ACC112 (cell line): ENCODE results near the gene LRRC8A.
"Not testable (repeated sequence)": the region's sequence is repeated elsewhere in the genome, so short reads cannot be mapped to it uniquely, and the experiment has no call there.

Experiments
- H2AFZ ChIP-seq: fragments of 200-600 bp; sonication (generic); one replicate; pipeline ENCODE4 v1.6.0; 2017; ENCODE audit warnings: antibody characterized with exemption, low read length; ENCODE audit not compliant: unreplicated experiment
- H3K27ac ChIP-seq: fragments of 200-600 bp; sonication (generic); 2 replicates; pipeline ENCODE4 v1.5.1; 2014; ENCODE audit warnings: low read depth, mild to moderate bottlenecking, antibody characterized with exemption, low read length, moderate library complexity
- H3K27me3 ChIP-seq: fragments of 200-600 bp; sonication (generic); 2 replicates; pipeline ENCODE4 v1.6.1; 2014; ENCODE audit warnings: mild to moderate bottlenecking, antibody characterized with exemption, low read length, moderate library complexity, mixed read lengths; ENCODE audit not compliant: insufficient read depth
- H3K36me3 ChIP-seq: fragments of 200-600 bp; sonication (generic); 2 replicates; pipeline ENCODE4 v1.6.1; 2016; ENCODE audit warnings: mild to moderate bottlenecking, antibody characterized with exemption, low read length, moderate library complexity, mixed read lengths; ENCODE audit not compliant: insufficient read depth
- H3K4me1 ChIP-seq: fragments of 200-600 bp; sonication (generic); one replicate; pipeline ENCODE4 v1.6.1; 2016; ENCODE audit warnings: low read length, mixed read lengths; ENCODE audit not compliant: insufficient read depth, unreplicated experiment, control insufficient read depth
- H3K4me3 ChIP-seq: fragments of 200-600 bp; sonication (generic); 2 replicates; pipeline ENCODE4 v1.5.1; 2014; ENCODE audit warnings: mild to moderate bottlenecking, low read depth, low read length
- H3K79me2 ChIP-seq: fragments of 200-600 bp; sonication (generic); one replicate; pipeline ENCODE4 v1.6.0; 2016; ENCODE audit warnings: low read length; ENCODE audit not compliant: control insufficient read depth, unreplicated experiment, insufficient read depth

Gene LRRC8A

DNA sequence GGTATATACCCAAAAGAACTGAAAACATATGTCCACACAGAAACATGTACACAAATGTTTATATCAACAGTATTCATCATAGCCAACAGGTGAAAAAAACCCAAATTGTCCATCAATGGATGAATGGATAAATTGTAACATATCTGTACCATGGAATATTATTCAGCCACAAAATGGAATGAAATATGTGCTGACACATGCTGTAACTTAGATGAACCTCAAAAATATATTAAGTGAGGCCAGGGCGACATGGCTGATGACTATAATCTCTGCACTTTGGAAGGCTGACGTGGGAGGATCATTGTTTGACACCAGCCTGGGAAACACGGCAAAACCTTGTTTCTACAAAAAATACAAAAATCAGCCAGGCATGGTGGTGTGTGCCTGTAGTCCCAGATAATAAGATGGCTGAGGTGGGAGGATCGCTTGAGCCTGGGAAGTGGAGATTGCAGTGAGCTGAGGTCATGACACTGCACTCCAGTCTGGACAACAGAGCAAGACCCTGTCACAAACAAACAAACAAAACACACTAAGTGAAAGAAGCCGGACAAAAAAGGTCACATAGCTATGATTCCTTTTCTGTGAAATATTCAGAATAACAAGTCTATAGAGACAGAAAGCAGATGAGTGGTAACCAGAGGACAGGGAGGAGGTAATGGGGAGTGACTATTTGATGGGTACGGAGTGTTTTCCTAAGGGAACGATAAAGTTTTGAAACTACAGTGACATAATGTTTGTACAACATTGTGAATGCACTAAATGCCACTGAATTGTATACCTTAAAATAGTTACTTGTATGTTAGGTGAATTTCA is 11.6 kb upstream of the LRRC8A start:
- H3K36me3 ChIP-seq: no peaks in the 10 kb centered on the region
- H3K27ac ChIP-seq: no peak overlapping the region
- no peak overlapping the region for H3K4me3 ChIP-seq
- no peaks in the 10 kb centered on the region for H3K79me2 ChIP-seq
- H3K4me1 ChIP-seq: peaks cover 7% of the 10 kb centered on the region
- no peak overlapping the region for H2AFZ ChIP-seq
- no peaks in the 10 kb centered on the region for H3K27me3 ChIP-seq

DNA sequence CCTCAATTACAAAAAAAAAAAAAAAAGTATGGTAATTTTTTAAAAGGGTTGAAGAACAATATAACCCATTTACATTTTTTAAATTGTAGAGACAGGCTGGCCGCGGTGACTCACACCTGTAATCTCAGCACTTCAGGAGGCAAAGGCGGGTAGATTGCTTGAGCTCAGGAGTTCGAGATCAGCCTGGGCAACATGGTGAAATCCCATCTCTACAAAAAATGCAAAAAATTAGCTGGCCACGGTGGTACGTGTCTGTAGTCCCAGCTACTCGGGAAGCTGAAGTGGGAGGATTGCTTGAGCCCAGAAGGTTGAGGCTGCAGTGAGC is 11.0 kb upstream of the LRRC8A start:
- H2AFZ ChIP-seq, H3K27ac ChIP-seq: not testable (repeated sequence)

DNA sequence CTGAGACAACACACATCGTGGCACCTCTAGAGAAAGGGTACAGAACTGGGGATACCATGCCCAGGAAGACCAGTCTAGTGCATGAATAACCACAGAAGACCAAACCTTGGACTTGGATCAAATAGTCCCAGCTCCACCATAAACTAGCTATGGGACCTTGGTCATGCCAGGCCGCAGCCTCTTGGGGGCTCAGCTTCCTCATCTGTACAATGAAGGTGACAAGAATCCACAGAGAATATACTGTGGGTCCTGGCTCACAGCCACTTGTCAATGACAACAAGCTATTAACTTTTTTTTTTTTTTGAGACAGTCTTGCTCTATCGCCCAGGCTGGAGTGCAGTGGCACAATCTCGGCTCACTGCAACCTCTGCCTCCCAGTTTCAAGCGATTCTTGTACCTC is 4.1 kb upstream of the LRRC8A start:
- H3K4me1 ChIP-seq: peaks cover 16% of the 10 kb centered on the region
- H3K27ac ChIP-seq: no peak overlapping the region
- H3K79me2 ChIP-seq: peaks cover 22% of the 10 kb centered on the region
- no peak overlapping the region for H2AFZ ChIP-seq
- no peak overlapping the region for H3K4me3 ChIP-seq
- H3K27me3 ChIP-seq: no peaks in the 10 kb centered on the region
- H3K36me3 ChIP-seq: no peaks in the 10 kb centered on the region

More for the DNA sequence above, 11.0 kb upstream of the LRRC8A start:
- not testable (repeated sequence) for H3K79me2 ChIP-seq, H3K36me3 ChIP-seq, H3K27me3 ChIP-seq, H3K4me3 ChIP-seq
- peaks cover 13% of the 10 kb centered on the region for H3K4me1 ChIP-seq

DNA sequence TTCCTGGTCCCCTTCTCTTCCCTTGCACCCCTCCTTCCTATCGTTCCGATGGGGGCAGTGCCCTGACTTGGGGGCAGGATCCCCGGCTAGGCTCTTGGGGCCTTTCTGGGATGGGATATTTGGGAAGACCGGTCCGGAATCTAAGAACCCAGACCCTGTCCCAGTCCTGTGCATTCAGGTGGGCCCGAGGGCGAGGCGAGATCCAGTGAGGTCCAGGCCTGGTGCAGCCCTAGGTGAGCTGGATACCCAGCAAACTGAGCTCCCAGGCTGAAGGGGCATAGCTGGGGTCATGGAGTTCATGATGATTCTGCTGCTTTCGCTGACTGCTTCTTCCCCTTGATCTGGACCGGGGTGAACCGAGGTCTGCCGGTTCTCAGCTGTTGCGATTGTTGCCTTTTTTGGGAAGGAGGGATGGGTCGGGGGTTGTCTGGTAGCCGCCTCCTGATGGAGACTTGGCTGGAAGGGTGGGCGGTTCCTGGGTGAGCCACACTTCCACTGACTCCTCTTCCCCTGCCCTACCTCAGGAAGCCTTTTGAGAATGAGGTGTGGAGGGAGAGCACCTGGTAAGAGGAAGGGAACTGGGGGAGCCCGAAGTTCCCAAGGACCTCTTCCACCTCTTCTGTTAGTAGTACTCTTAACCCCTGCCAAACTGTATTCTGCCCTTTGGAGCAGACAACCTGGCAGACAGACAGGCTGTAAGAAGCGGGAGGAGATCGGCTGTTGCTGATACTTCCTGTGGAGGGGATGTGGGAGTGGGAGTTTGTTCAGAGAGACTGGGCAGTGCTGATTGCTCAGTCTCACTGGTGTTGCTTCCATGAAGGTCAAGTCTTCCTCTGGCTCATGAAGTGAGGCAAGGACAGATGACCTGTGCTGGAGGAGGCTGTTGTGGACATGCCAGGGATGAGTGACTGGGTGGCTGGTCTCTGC is 1.0 kb downstream of the LRRC8A start:
- no peaks in the 10 kb centered on the region for H3K36me3 ChIP-seq
- H2AFZ ChIP-seq: peak overlapping the region; percentile 20
- peaks cover 58% of the 10 kb centered on the region for H3K79me2 ChIP-seq
- H3K4me1 ChIP-seq: peaks cover 18% of the 10 kb centered on the region
- peak overlapping the region; percentile 69 for H3K27ac ChIP-seq
- peak overlapping the region; percentile 97 for H3K4me3 ChIP-seq
- no peaks in the 10 kb centered on the region for H3K27me3 ChIP-seq

DNA sequence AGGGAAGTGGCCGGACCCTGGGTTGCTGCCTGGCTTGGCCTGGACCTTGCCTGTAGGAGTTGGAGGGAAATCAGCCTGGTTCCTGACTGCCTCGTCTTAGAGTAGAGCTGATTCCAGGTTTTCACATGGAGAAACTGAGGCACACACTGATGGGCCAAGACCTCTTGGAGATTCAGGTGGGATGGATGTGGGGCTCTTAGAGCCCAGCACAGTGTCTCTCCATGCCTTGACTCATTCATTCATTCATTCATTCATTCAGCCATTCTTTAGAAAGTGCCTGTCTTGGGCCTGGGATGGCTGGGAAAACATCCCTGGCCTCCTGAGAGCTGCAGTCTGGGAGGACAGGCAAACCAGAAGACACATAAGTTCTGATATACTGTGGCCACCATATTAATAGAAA is 2.2 kb downstream of the LRRC8A start:
- peaks cover 5% of the 10 kb centered on the region for H3K36me3 ChIP-seq
- peak overlapping the region; percentile 97 for H3K4me3 ChIP-seq
- peaks cover 70% of the 10 kb centered on the region for H3K79me2 ChIP-seq
- peaks cover 25% of the 10 kb centered on the region for H3K4me1 ChIP-seq
- H3K27me3 ChIP-seq: no peaks in the 10 kb centered on the region
- no peak overlapping the region for H3K27ac ChIP-seq
- no peak overlapping the region for H2AFZ ChIP-seq

DNA sequence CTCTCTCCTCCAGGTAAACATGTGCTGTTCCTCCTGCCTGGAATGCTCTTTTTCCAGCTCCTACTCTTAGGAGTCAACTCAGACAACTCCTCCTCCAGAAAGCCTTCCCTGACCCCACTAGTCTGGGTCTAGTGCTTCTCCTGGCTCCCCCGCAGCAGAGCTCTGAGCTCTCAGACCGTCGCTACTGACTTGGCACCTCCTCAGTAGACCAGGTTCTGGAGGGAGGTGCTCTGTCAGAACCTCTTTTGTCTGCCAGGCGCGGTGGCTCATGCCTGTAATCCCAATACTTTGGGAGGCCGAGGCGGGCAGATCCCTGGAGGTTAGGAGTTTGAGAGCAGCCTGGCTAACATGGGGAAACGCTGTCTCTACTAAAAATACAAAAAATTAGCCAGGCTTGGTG is 3.4 kb downstream of the LRRC8A start:
- H3K4me1 ChIP-seq: peaks cover 25% of the 10 kb centered on the region
- H2AFZ ChIP-seq: no peak overlapping the region
- no peak overlapping the region for H3K4me3 ChIP-seq
- H3K36me3 ChIP-seq: peaks cover 5% of the 10 kb centered on the region
- H3K27me3 ChIP-seq: no peaks in the 10 kb centered on the region
- no peak overlapping the region for H3K27ac ChIP-seq
- peaks cover 76% of the 10 kb centered on the region for H3K79me2 ChIP-seq

DNA sequence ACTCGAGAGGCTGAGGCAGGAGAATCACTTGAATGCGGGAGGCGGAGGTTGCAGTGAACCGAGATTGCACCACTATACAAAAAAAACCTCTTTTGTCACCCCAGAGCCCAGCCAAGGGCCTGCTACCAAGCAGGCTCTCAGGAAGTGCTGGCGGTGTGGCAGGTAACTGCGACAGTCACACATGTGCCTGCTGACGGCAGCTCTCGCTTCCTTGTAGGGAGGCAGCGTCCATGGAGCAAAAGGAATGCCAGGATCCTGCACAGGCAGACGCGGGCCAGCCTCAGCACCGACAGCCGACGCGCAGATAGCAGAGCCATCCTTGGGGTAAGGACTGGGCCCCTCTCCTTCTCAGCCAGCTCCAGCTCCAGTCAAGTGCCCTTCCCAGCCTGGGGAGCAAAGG is 3.9 kb downstream of the LRRC8A start:
- no peak overlapping the region for H2AFZ ChIP-seq
- peaks cover 5% of the 10 kb centered on the region for H3K36me3 ChIP-seq
- H3K27me3 ChIP-seq: no peaks in the 10 kb centered on the region
- H3K4me1 ChIP-seq: peaks cover 25% of the 10 kb centered on the region
- H3K27ac ChIP-seq: no peak overlapping the region
- no peak overlapping the region for H3K4me3 ChIP-seq
- H3K79me2 ChIP-seq: peaks cover 77% of the 10 kb centered on the region

DNA sequence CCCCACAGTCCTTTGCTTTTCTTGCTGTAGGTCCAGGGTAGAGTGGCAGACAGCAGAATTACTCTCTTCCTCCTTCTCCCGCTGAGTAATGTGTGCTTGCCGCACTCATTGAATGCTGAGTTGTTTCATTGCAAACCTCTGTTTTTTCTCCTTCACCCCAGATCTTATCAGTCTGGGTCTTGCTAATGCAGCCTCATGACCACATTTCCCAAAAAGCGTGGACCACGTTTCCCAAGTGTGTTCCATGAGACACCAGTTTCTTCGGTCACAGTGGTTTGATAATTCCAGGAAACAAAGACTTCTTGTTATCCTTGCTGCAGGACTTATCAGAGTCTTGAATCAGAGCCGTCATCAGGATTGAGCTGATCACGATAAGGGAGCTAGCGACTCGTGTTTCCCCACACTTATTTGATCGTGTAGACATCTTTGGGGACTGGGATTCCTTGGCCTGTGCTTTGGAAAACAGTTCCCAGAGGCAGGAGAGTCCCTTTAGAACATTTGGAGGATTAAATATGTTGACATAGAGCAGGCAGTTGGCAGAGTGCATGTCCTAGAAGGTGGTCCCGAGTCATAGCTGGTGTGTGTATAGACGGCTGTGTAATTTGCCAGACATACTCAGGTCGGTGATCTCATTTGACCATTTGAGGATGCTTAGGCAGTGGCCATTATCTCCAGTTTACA is 4.4 kb downstream of the LRRC8A start:
- H2AFZ ChIP-seq: no peak overlapping the region
- peaks cover 79% of the 10 kb centered on the region for H3K79me2 ChIP-seq
- peaks cover 27% of the 10 kb centered on the region for H3K4me1 ChIP-seq
- H3K27me3 ChIP-seq: no peaks in the 10 kb centered on the region
- peaks cover 5% of the 10 kb centered on the region for H3K36me3 ChIP-seq
- H3K27ac ChIP-seq: no peak overlapping the region
- no peak overlapping the region for H3K4me3 ChIP-seq

DNA sequence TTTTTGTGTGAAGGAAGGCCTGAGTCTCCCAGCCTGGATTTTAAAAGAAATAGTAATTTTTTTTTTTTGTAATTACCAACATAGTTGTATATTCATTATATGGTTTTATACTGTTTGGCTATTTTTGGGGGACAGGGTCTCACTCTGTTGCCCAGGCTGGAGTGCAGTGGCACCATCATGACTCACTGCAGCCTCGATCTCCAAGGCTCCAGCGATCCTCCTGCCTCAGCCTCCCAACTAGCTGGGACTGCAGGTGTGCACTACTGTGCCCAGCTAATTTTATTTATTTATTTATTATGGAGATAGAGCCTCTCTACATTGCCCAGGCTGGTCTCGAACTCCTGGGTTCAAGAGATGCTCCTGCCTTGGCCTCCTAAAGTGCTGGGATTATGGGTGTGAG is 5.1 kb downstream of the LRRC8A start:
- Histone ChIP-seq H3K27ac (no peak overlapping the region), H3K79me2 (peaks cover 86% of the 10 kb centered on the region), H3K27me3 (no peaks in the 10 kb centered on the region), H3K36me3 (peaks cover 8% of the 10 kb centered on the region), H2AFZ (no peak overlapping the region), H3K4me1 (peaks cover 34% of the 10 kb centered on the region), H3K4me3 (no peak overlapping the region)

DNA sequence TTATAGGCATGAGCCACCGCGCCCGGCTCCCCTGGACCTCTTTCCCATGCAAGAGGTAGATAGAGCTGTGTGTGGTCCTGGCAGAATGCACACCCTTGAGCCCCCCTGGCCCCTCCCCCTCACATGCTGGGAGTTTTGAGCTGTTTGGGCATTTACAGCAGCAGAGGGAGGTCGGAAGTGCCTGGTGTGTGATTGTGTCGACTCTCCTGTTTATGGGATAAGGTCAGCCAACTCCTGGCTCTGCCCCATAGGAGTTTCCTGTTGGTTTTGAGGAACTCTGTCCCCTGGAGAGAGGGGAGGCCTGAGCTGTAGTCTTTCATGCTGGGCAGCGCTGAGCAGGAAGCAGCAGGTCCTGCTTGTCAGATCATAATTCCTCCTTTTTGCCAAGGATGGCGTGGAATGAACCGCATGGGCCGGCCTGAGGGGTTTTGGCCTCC is 6.0 kb downstream of the LRRC8A start:
- H3K27ac ChIP-seq: 0 out of 2 replicates have a peak overlapping the region, but pooled peaks have one; percentile 5
- peaks cover 83% of the 10 kb centered on the region for H3K79me2 ChIP-seq

More for the DNA sequence above, 6.0 kb downstream of the LRRC8A start:
- Histone ChIP-seq H3K4me1 (peaks cover 42% of the 10 kb centered on the region), H2AFZ (no peak overlapping the region), H3K36me3 (peaks cover 8% of the 10 kb centered on the region), H3K4me3 (no peak overlapping the region), H3K27me3 (no peaks in the 10 kb centered on the region)
